ENCODE measurements around the gene TMEM53. TPM values are rescaled to one million over a fixed set of nuclear protein-coding genes. Genes with fewer than 3 reads are reported as not detected.

The TMEM53 gene
- total RNA-seq, 1 experiment from 2014 or later = 9.3 TPM

- Histone ChIP-seq H3K36me3 (ENCODE audit: low read depth, low read length) (peaks cover 9% of the 10 kb centered on the region; the same call in 1 of the 2 replicates), H3K9me2 (replicated peaks; ENCODE audit: low read length) (no peaks in the 10 kb centered on the region), H3K9ac (ENCODE audit: low read length) (no peak overlapping the region), H3K4me3 (ENCODE audit: low read length) (no peak overlapping the region), H3K9me3 (ENCODE audit: low read length) (no peaks in the 10 kb centered on the region), H3K4me1 (ENCODE audit: insufficient read depth, low read length) (no peaks in the 10 kb centered on the region), H4K20me1 (ENCODE audit: low read length) (no peaks in the 10 kb centered on the region), H3K27me3 (ENCODE audit: low read length) (no peaks in the 10 kb centered on the region), H3K27ac (ENCODE audit: low read length) (no peak overlapping the region), H3F3A (ENCODE audit: low read length, unreplicated experiment) (no peaks in the 10 kb centered on the region), H3K4me2 (ENCODE audit: low read length) (no peak overlapping the region), H3K79me2 (ENCODE audit: low read length) (no peaks in the 10 kb centered on the region), H2AFZ (ENCODE audit: low read length) (no peak overlapping the region)
- BruUV-seq (replicated peaks) = TSS peak; percentile 47
- intact Hi-C loops (cut with micrococcal nuclease) = no loop called here
- DNase-seq = no peak
- ChIA-PET POLR2A (ENCODE audit: unreplicated experiment) (no interaction called here), CTCF (no interaction called here)
- TF ChIP-seq CTCF (conservative IDR thresholded peaks at IDR 0.05; ENCODE audit: low read depth, low read length) (no peak), EZH2 (IDR thresholded peaks at IDR 0.05; ENCODE audit: low read length, unreplicated experiment) (no peak), EZH2phosphoT487 (IDR thresholded peaks at IDR 0.05; ENCODE audit: borderline replicate concordance, low read length) (no peak)
- ATAC-seq = no peak
These were observed 23.2 kb downstream of the TMEM53 start for GRCh38 chr1:44651069-44651468.

GRCh38 chr1:44650159-44650831, 24.0 kb downstream of the TMEM53 start:
- DNase-seq (no peak), ATAC-seq (no peak)
- no peak for TF ChIP-seq EZH2 (IDR thresholded peaks at IDR 0.05; ENCODE audit: low read length, unreplicated experiment)
- TF ChIP-seq CTCF (conservative IDR thresholded peaks at IDR 0.05; ENCODE audit: low read depth, low read length) = no peak
- TF ChIP-seq EZH2phosphoT487 (IDR thresholded peaks at IDR 0.05; ENCODE audit: borderline replicate concordance, low read length) = no peak
- POLR2A ChIA-PET (ENCODE audit: unreplicated experiment) = no interaction called here
- Histone ChIP-seq H3K36me3 (ENCODE audit: low read depth, low read length) (peaks cover 9% of the 10 kb centered on the region; the same call in 1 of the 2 replicates), H2AFZ (ENCODE audit: low read length) (no peak overlapping the region), H3K4me3 (ENCODE audit: low read length) (no peak overlapping the region), H3K9me2 (replicated peaks; ENCODE audit: low read length) (no peaks in the 10 kb centered on the region), H3K9ac (ENCODE audit: low read length) (no peak overlapping the region), H3F3A (ENCODE audit: low read length, unreplicated experiment) (no peaks in the 10 kb centered on the region), H3K4me1 (ENCODE audit: insufficient read depth, low read length) (no peaks in the 10 kb centered on the region), H3K4me2 (ENCODE audit: low read length) (no peak overlapping the region), H3K79me2 (ENCODE audit: low read length) (no peaks in the 10 kb centered on the region), H3K27ac (ENCODE audit: low read length) (no peak overlapping the region), H3K9me3 (ENCODE audit: low read length) (no peaks in the 10 kb centered on the region), H3K27me3 (ENCODE audit: low read length) (no peaks in the 10 kb centered on the region), H4K20me1 (ENCODE audit: low read length) (no peaks in the 10 kb centered on the region)
- CTCF ChIA-PET = no interaction called here
- intact Hi-C loops (cut with micrococcal nuclease) = no loop called here
- BruUV-seq (replicated peaks) = no TSS peak

- POLR2A ChIA-PET (ENCODE audit: unreplicated experiment) = no interaction called here
- Histone ChIP-seq H3K36me3 (ENCODE audit: low read depth, low read length) (peaks cover 9% of the 10 kb centered on the region; the same call in 1 of the 2 replicates), H3F3A (ENCODE audit: low read length, unreplicated experiment) (no peaks in the 10 kb centered on the region), H3K27me3 (ENCODE audit: low read length) (no peaks in the 10 kb centered on the region), H3K9me2 (replicated peaks; ENCODE audit: low read length) (no peaks in the 10 kb centered on the region), H3K9me3 (ENCODE audit: low read length) (no peaks in the 10 kb centered on the region), H3K4me1 (ENCODE audit: insufficient read depth, low read length) (no peaks in the 10 kb centered on the region), H2AFZ (ENCODE audit: low read length) (no peak overlapping the region), H3K9ac (ENCODE audit: low read length) (no peak overlapping the region), H3K79me2 (ENCODE audit: low read length) (no peaks in the 10 kb centered on the region), H3K27ac (ENCODE audit: low read length) (no peak overlapping the region), H3K4me2 (ENCODE audit: low read length) (no peak overlapping the region), H4K20me1 (ENCODE audit: low read length) (no peaks in the 10 kb centered on the region), H3K4me3 (ENCODE audit: low read length) (no peak overlapping the region)
- ATAC-seq = no peak
- TF ChIP-seq EZH2 (IDR thresholded peaks at IDR 0.05; ENCODE audit: low read length, unreplicated experiment) (no peak), CTCF (conservative IDR thresholded peaks at IDR 0.05; ENCODE audit: low read depth, low read length) (no peak), EZH2phosphoT487 (IDR thresholded peaks at IDR 0.05; ENCODE audit: borderline replicate concordance, low read length) (no peak)
- intact Hi-C loops (cut with micrococcal nuclease) = no loop called here
- no TSS peak for BruUV-seq (replicated peaks)
- CTCF ChIA-PET = no interaction called here
- no peak for DNase-seq
These were observed 24.5 kb downstream of the TMEM53 start for GRCh38 chr1:44649788-44650158.
